Breast epithelium (tissue), 4 donors: ENCODE measurements around the gene PKMYT1. TPM values are rescaled to one million over a fixed set of nuclear protein-coding genes. Genes with fewer than 3 reads are reported as not detected.

Experiments used
- DNase-seq, 2 donors: peaks; one replicate each; pipeline ENCODE4 v3.0.0-alpha.2; 2019; ENCODE audit warnings: low spot score in 2 of 2
- H3K27ac ChIP-seq, 2 donors: fragments of 200-600 bp; sonication (generic) in 1 of 2; one replicate each; pipeline ENCODE4 v1.5.1; 2016 to 2019; ENCODE audit warnings: mild to moderate bottlenecking in 1 of 2
- H3K27me3 ChIP-seq, 2 donors: fragments of 200-600 bp; sonication (generic) in 1 of 2; one replicate each; pipeline versions ENCODE4 v1.5.1 to v1.6.0; 2017 to 2019; ENCODE audit warnings: control low read depth in 1 of 2, mild to moderate bottlenecking in 1 of 2
- H3K36me3 ChIP-seq: fragments of 200-600 bp; one replicate; pipeline ENCODE4 v1.5.1; 2019
- H3K4me1 ChIP-seq, 2 donors: fragments of 200-600 bp; sonication (generic); one replicate each; pipeline ENCODE4 v1.5.1; 2016 to 2019; ENCODE audit warnings: control low read depth in 1 of 2
- H3K4me3 ChIP-seq, 3 donors: fragments of 200-600 bp; sonication (generic); 1 replicate in 2 of 3; 2 replicates in 1 of 3; pipeline ENCODE4 v1.5.1; 2016 to 2019; ENCODE audit warnings: mild to moderate bottlenecking in 3 of 3, moderate library complexity in 2 of 3
- H3K9me3 ChIP-seq, 2 donors: fragments of 200-600 bp; sonication (generic) in 1 of 2; one replicate each; pipeline ENCODE4 v1.5.1; 2016 to 2019; ENCODE audit warnings: control low read depth in 1 of 2
- POLR2A ChIP-seq: fragments of 450-650 bp; IDR thresholded peaks from one replicate; pipeline ENCODE4 v1.6.1; 2016; ENCODE audit warnings: antibody characterized with exemption, mild to moderate bottlenecking, moderate library complexity
- POLR2AphosphoS5 ChIP-seq, 3 donors: sonication (generic); formaldehyde crosslinking; IDR thresholded peaks; one replicate each; pipeline ENCODE4 v1.6.1; 2017; ENCODE audit warnings: antibody characterized with exemption in 3 of 3
- intact Hi-C: fragments of 100-400 bp; cut with DNase I; formaldehyde crosslinking; loops from one replicate; pipeline ENCODE4 v1.15.1; 2023; ENCODE audit warnings: low total_unique reads
- total RNA-seq, 3 donors: library from RNA; depleted of rRNA; stranded (reverse); fragments of >200 nt; gene quantifications; one replicate each; pipeline ENCODE4 v1.1.0, GENCODE V29; 2016
- TF ChIP-seq, protein P1 (sequence below), 3 donors: fragments of 450-650 bp; IDR thresholded peaks; one replicate each; pipeline ENCODE4 v1.5.1; 2016 to 2017; ENCODE audit warnings: antibody characterized with exemption in 3 of 3, mild to moderate bottlenecking in 3 of 3, moderate library complexity in 3 of 3

PKMYT1 gene
- total RNA-seq, 3 donors from 2014 or later, result 0.66 to 1.4 (median 0.73) TPM

DNA sequence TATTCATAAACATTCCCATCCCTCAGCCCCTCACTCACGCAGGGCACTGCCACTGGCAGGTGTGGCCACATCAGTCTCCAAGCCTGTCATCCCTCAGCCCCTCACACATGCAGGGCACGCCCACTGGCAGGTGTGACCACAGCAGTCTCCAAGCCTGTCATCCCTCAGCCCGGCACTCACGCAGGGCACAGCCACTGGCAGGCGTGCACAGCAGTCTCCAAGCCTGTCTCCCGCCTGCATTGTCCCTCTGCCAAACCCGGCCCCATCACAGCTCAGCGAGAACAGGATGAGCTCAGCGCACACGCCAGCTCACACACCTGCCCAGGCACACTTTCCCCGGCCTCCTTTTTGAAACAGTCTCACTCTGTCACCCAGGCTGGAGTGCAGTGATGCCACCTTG lies 27.6 kb downstream of the PKMYT1 start:
- Histone ChIP-seq H3K4me1 (no peaks in the 10 kb centered on the region), H3K27ac (no peak overlapping the region), H3K36me3 (no peaks in the 10 kb centered on the region), H3K4me3 (no peak overlapping the region), H3K27me3 (peaks cover 0 to 32% of the 10 kb centered on the region in 2 donors), H3K9me3 (no peaks in the 10 kb centered on the region)
- no peak for DNase-seq
- intact Hi-C loops, result no loop called here
- TF ChIP-seq, protein P1, sequence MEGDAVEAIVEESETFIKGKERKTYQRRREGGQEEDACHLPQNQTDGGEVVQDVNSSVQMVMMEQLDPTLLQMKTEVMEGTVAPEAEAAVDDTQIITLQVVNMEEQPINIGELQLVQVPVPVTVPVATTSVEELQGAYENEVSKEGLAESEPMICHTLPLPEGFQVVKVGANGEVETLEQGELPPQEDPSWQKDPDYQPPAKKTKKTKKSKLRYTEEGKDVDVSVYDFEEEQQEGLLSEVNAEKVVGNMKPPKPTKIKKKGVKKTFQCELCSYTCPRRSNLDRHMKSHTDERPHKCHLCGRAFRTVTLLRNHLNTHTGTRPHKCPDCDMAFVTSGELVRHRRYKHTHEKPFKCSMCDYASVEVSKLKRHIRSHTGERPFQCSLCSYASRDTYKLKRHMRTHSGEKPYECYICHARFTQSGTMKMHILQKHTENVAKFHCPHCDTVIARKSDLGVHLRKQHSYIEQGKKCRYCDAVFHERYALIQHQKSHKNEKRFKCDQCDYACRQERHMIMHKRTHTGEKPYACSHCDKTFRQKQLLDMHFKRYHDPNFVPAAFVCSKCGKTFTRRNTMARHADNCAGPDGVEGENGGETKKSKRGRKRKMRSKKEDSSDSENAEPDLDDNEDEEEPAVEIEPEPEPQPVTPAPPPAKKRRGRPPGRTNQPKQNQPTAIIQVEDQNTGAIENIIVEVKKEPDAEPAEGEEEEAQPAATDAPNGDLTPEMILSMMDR (IDR thresholded peaks at IDR 0.05), result no peak
- no peak for TF ChIP-seq POLR2A
- no peak for TF ChIP-seq POLR2AphosphoS5 (IDR thresholded peaks at IDR 0.05)

DNA sequence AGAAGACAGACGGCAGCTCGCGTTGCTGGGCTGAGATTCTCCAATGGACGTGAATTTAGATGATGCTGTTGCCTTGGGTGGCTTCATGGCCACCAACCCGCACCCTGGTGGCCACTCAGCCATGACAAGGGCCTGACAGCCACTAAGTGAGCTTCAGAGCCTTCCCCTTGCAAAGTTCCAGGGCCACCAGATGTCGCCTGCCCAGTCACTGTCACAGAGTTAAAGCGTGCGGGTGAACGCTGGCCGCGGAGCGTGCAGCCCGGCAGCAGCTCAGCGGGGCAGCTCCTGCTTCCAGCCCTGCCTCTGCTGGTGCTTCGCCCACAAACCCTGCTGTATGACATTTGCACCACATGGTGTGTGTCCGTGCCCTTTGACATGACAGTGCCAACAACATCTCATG lies 29.5 kb downstream of the PKMYT1 start:
- no peak for DNase-seq
- TF ChIP-seq POLR2AphosphoS5 (IDR thresholded peaks at IDR 0.05) (no peak), POLR2A (no peak)
- TF ChIP-seq, protein P1 (IDR thresholded peaks at IDR 0.05), result no peak
- Histone ChIP-seq H3K9me3 (no peaks in the 10 kb centered on the region), H3K4me3 (no peak overlapping the region), H3K36me3 (no peaks in the 10 kb centered on the region), H3K27me3 (peaks cover 0 to 20% of the 10 kb centered on the region in 2 donors), H3K27ac (no peak overlapping the region), H3K4me1 (no peaks in the 10 kb centered on the region)
- intact Hi-C loops, result no loop called here

DNA sequence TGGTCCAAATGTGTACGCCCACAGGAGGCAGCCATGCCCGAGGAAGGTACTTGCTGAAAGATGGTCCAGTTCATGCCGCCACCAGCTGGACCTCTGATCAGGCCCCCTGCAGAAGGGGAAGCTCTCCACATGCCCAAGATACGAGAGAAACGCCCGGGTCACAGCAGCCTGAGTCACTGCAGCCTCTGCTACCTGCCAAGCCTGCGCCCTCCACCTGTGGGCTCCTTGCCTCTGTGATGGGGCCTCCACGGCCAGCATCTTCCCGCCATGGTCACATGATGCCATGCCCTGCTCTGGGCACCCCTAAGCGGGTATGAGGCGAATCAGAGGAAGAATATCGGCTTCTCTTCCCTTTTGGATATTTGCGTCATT lies 29.9 kb downstream of the PKMYT1 start:
- Histone ChIP-seq H3K27ac (no peak overlapping the region), H3K9me3 (no peaks in the 10 kb centered on the region), H3K4me1 (no peaks in the 10 kb centered on the region), H3K4me3 (no peak overlapping the region), H3K36me3 (no peaks in the 10 kb centered on the region), H3K27me3 (peaks cover 0 to 15% of the 10 kb centered on the region in 2 donors)
- TF ChIP-seq, protein P1 (IDR thresholded peaks at IDR 0.05), result no peak
- no peak for TF ChIP-seq POLR2AphosphoS5 (IDR thresholded peaks at IDR 0.05)
- no peak for TF ChIP-seq POLR2A
- DNase-seq, result no peak
- intact Hi-C loops, result no loop called here

DNA sequence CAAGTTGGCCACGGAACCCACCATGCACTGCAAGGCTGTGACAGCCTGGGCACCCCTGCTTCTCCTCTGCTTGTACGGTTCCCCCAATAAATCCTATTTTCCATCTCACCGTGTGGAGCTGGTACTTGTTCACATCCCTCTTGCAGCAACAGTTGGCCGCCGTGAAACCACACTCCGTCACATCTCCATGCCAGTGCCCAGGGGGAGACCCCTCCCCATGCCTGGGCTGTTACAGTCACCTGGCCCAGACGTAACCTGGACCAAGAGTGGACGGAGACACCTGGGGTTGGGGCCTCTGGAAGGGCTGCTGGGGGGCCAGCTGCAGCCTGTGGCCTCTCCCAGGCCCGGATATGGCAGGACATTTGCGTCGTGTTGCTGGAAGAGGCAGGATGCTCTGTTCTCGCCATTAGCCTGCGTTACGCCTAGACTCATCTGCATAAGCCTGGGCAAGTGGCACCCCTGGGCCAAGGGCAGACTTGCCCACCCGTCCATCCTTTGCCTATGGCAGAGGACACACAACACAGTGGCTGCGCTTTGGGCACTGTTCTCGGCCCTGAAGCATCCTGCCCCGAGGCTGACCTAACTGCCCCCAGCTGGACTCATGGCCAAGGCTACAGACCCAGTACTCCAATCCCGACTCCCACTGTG lies 30.4 kb downstream of the PKMYT1 start:
- Histone ChIP-seq H3K27ac (no peak overlapping the region), H3K4me3 (no peak overlapping the region), H3K27me3 (peaks cover 0 to 10% of the 10 kb centered on the region in 2 donors), H3K9me3 (no peaks in the 10 kb centered on the region), H3K4me1 (no peaks in the 10 kb centered on the region), H3K36me3 (no peaks in the 10 kb centered on the region)
- DNase-seq, result no peak
- intact Hi-C loops, result no loop called here
- TF ChIP-seq POLR2AphosphoS5 (IDR thresholded peaks at IDR 0.05) (no peak), POLR2A (no peak)
- TF ChIP-seq, protein P1 (IDR thresholded peaks at IDR 0.05), result no peak

DNA sequence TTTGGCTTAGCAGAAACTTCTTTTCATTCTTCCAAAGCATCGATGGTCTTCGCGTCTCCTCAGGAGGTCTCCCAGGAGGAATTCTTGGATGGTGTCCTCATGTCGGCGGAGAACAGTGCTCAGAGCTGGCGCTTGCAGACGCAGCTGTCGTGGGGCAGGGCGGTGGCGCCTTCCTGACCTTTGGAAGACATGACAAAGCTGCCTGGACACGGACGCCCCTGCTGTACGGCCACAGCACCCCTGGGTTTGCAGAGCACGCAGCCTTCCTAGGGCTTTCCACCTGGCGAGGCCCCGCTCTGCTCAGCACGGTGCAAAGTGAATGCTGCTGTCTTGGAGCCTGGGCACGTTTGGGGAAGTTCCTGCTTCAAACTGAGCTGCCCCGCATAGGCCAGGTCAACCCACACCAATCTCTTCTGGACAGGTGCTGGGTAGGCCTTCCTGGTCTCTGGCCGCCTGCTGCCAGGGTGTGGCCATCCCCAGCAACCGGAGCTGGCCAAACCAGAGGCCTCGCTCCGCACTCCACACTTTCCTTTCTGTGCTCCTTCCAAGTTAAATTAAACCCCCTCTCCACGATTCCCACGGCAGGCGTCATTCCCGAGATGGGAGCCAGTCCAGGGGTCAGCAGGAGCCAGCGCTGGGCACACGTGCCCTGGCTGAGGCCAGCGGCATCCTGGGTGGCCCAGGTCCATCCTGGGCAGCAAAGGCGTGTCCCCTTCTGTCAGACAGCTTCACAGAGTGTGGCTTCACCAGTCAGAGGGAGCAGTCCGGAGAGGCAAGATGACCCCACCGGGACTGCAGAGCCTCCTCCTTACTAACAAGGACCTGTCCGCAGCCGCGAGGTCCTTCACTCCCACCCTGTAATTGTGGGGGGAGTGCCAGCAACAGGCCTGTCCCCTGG lies 31.2 kb downstream of the PKMYT1 start:
- no peak for DNase-seq
- H3K27ac ChIP-seq, result no peak overlapping the region
- no peaks in the 10 kb centered on the region for H3K9me3 ChIP-seq
- H3K27me3 ChIP-seq, result peaks cover 0 to 3% of the 10 kb centered on the region in 2 donors
- intact Hi-C loops, result no loop called here
- H3K4me3 ChIP-seq, result no peak overlapping the region
- no peaks in the 10 kb centered on the region for H3K4me1 ChIP-seq
- no peaks in the 10 kb centered on the region for H3K36me3 ChIP-seq
- TF ChIP-seq POLR2AphosphoS5 (IDR thresholded peaks at IDR 0.05), result no peak
- TF ChIP-seq POLR2A, result no peak
- TF ChIP-seq, protein P1 (IDR thresholded peaks at IDR 0.05), result no peak
